GM12878 (cell line): ENCODE measurements around the gene PHACTR3. TPM values are rescaled to one million over a fixed set of nuclear protein-coding genes. Genes with fewer than 3 reads are reported as not detected.

Experiments used
- ATAC-seq: fragments of 200-7000 bp; cut with Tn5 transposase; 3 replicates; pipeline ENCODE4 v1.9.1; 2020; ENCODE audit warnings: mild to moderate bottlenecking, moderate library complexity
- BruUV-seq: library from RNA; stranded (reverse); fragments of 400-500 nt; replicated peaks from 2 replicates; lab custom pipeline; 2021; lab: Mats Ljungman, UMichigan
- CTCF ChIA-PET: fragments of 300-600 bp; sonication (Branson Sonifier 250); formaldehyde crosslinking; extraction: SDS; loops from one replicate; lab custom pipeline; 2021; ENCODE audit warnings: inconsistent platforms; lab: Yijun Ruan, JAX
- POLR2A ChIA-PET: fragments of 350-600 bp; formaldehyde crosslinking; extraction: SDS; loops from one replicate; lab custom pipeline; 2021; ENCODE audit warnings: inconsistent platforms; lab: Charles Lee
- RAD21 ChIA-PET: fragments of 300-600 bp; sonication (Branson Sonifier 250); formaldehyde crosslinking; loops from one replicate; lab custom pipeline; 2023; ENCODE audit warnings: antibody characterized with exemption; ENCODE audit not compliant: unreplicated experiment; lab: Charles Lee
- SMC1A ChIA-PET: fragments of 300-600 bp; sonication (Branson Sonifier 250); formaldehyde crosslinking; loops from one replicate; lab custom pipeline; 2023; ENCODE audit not compliant: unreplicated experiment, uncharacterized antibody; lab: Charles Lee
- DNase-seq: peaks from one replicate; pipeline ENCODE4 v3.0.0-alpha.2; 2011; ENCODE audit warnings: low read depth, low spot score
- FAIRE-seq: peaks from 3 replicates; lab custom pipeline; 2011; peaks lifted over from hg19 to GRCh38; lab: Jason Lieb, UNC
- H2AFZ ChIP-seq: 2 replicates; pipeline ENCODE4 v1.6.0; 2011; ENCODE audit warnings: low read depth, low read length, control low read depth; ENCODE audit not compliant: control insufficient read depth
- H3K27ac ChIP-seq: 2 replicates; pipeline ENCODE4 v1.5.1; 2011; ENCODE audit warnings: control low read depth; ENCODE audit not compliant: control insufficient read depth, insufficient read depth
- H3K27me3 ChIP-seq, 2 experiments: replicated peaks in 1 of 2; 2 replicates each; pipeline versions ENCODE4 v1.6.0 to v1.6.1; 2011; ENCODE audit warnings: low read length in 1 of 2; ENCODE audit not compliant: control insufficient read depth in 2 of 2, insufficient read depth in 2 of 2
- H3K36me3 ChIP-seq, 2 experiments: 2 replicates each; pipeline ENCODE4 v1.5.1; 2011; ENCODE audit warnings: low read length in 1 of 2; ENCODE audit not compliant: control insufficient read depth in 2 of 2, insufficient read depth in 2 of 2
- H3K4me1 ChIP-seq: 2 replicates; pipeline ENCODE4 v1.6.1; 2011; ENCODE audit warnings: mild to moderate bottlenecking, low read length, moderate library complexity, mixed read lengths; ENCODE audit not compliant: control insufficient read depth, insufficient read depth
- H3K4me2 ChIP-seq: 2 replicates; pipeline ENCODE4 v1.6.0; 2011; ENCODE audit warnings: control low read depth; ENCODE audit not compliant: control insufficient read depth, insufficient read depth
- H3K4me3 ChIP-seq: fragments of 200-600 bp; sonication (generic); 2 replicates; pipeline ENCODE4 v1.5.1; 2016
- H3K79me2 ChIP-seq: 2 replicates; pipeline ENCODE4 v1.6.0; 2011; ENCODE audit warnings: low read length; ENCODE audit not compliant: control insufficient read depth, insufficient read depth
- H3K9ac ChIP-seq: 2 replicates; pipeline ENCODE4 v1.8.0; 2011; ENCODE audit warnings: low read length, control low read depth, mixed read lengths; ENCODE audit not compliant: control insufficient read depth, insufficient read depth
- H3K9me3 ChIP-seq: replicated peaks from 3 replicates; pipeline ENCODE4 v1.5.1; 2011; ENCODE audit warnings: mild to moderate bottlenecking, low read length; ENCODE audit not compliant: control insufficient read depth, insufficient read depth
- H4K20me1 ChIP-seq: 2 replicates; pipeline ENCODE4 v1.6.0; 2011; ENCODE audit not compliant: control insufficient read depth, insufficient read depth
- CEBPB ChIP-seq, 2 experiments: fragments of 150-350 bp in 1 of 2; IDR thresholded peaks; 2 replicates each; pipeline ENCODE4 v1.6.1; 2012 to 2014; ENCODE audit warnings: low read depth in 2 of 2, low read length in 2 of 2, borderline replicate concordance in 1 of 2, inconsistent platforms in 1 of 2
- CHD2 ChIP-seq: IDR thresholded peaks from 2 replicates; pipeline ENCODE4 v1.6.1; 2011; ENCODE audit warnings: low read depth, low read length, improper control_type of control experiment, borderline replicate concordance
- EP300 ChIP-seq, 2 experiments: fragments of 150-350 bp in 1 of 2; IDR thresholded peaks; 2 replicates each; pipeline ENCODE4 v1.6.1; 2011 to 2012; ENCODE audit warnings: low read depth in 2 of 2, low read length in 2 of 2, borderline replicate concordance in 1 of 2, improper control_type of control experiment in 1 of 2, inconsistent platforms in 1 of 2; ENCODE audit not compliant: control insufficient read depth in 1 of 2
- FOXM1 ChIP-seq: IDR thresholded peaks from 2 replicates; pipeline ENCODE4 v1.6.1; 2012; ENCODE audit warnings: low read depth, mild to moderate bottlenecking, inconsistent platforms, low read length, moderate library complexity
- GABPA ChIP-seq: IDR thresholded peaks from 2 replicates; pipeline ENCODE4 v1.6.1; 2014; ENCODE audit warnings: antibody characterized with exemption, low read depth, mild to moderate bottlenecking, inconsistent platforms
- KLF5 ChIP-seq: fragments of 450-650 bp; IDR thresholded peaks from 2 replicates; pipeline ENCODE4 v1.6.1; 2014; ENCODE audit warnings: mild to moderate bottlenecking; ENCODE audit not compliant: partially characterized antibody
- LARP7 ChIP-seq: fragments of 450-650 bp; IDR thresholded peaks from 2 replicates; pipeline ENCODE4 v1.6.1; 2017; ENCODE audit warnings: mild to moderate bottlenecking
- NBN ChIP-seq: fragments of 450-650 bp; IDR thresholded peaks from 2 replicates; pipeline ENCODE4 v1.6.1; 2016
- NR2C1 ChIP-seq: fragments of 450-650 bp; IDR thresholded peaks from 2 replicates; pipeline ENCODE4 v1.6.1; 2017; ENCODE audit warnings: antibody characterized with exemption, mild to moderate bottlenecking, moderate library complexity
- NR2F1 ChIP-seq: fragments of 450-650 bp; conservative IDR thresholded peaks from 2 replicates; pipeline ENCODE4 v1.6.1; 2017; ENCODE audit warnings: mild to moderate bottlenecking
- RCOR1 ChIP-seq: conservative IDR thresholded peaks from 2 replicates; pipeline ENCODE4 v1.6.1; 2012; ENCODE audit warnings: low read depth, low read length, improper control_type of control experiment
- RELA ChIP-seq: fragments of 450-650 bp; IDR thresholded peaks from 2 replicates; pipeline ENCODE4 v1.8.0; 2014; ENCODE audit warnings: borderline replicate concordance; ENCODE audit not compliant: partially characterized antibody
- RUNX3 ChIP-seq: IDR thresholded peaks from 2 replicates; pipeline ENCODE4 v1.6.1; 2012; ENCODE audit warnings: low read length, inconsistent platforms
- SMAD1 ChIP-seq: fragments of 450-650 bp; IDR thresholded peaks from 2 replicates; pipeline ENCODE4 v1.6.1; 2018; ENCODE audit warnings: mild to moderate bottlenecking, low read depth; ENCODE audit not compliant: partially characterized antibody
- SUZ12 ChIP-seq: fragments of 200-600 bp; sonication (generic); IDR thresholded peaks from one replicate; pipeline ENCODE4 v1.6.1; 2018; ENCODE audit warnings: antibody characterized with exemption, mild to moderate bottlenecking; ENCODE audit not compliant: unreplicated experiment
- TCF3 ChIP-seq: IDR thresholded peaks from 2 replicates; pipeline ENCODE4 v1.6.1; 2012; ENCODE audit warnings: low read depth, mild to moderate bottlenecking, low read length, borderline replicate concordance; ENCODE audit not compliant: insufficient read depth
- WGBS: methylation state at CpG from one replicate; pipeline ENCODE4 v1.1.6; 2016; ENCODE audit warnings: low lambda C conversion rate; ENCODE audit not compliant: insufficient replicate concordance, insufficient coverage; ENCODE audit errors: missing lambda C conversion rate; 5-methylcytosine and 5-hydroxymethylcytosine counted together
- in situ Hi-C: fragments of 300-500 bp; cut with MboI; formaldehyde crosslinking; loops from 9 replicates; pipeline ENCODE4 v1.14.3; 2018; ENCODE audit warnings: mixed read lengths
- intact Hi-C: fragments of 100-400 bp; cut with micrococcal nuclease; formaldehyde crosslinking; loops from one replicate; pipeline ENCODE4 v1.14.2; 2022; ENCODE audit not compliant: unreplicated experiment
- polyA plus RNA-seq, 11 experiments: library from polyadenylated mRNA; depleted of rRNA in 4 of 11; unstranded in 6 of 11; stranded (reverse) in 5 of 11; fragments of >200 nt; fragmentation: Nextera tagmentation in 4 of 11; fragmentation: Illumina TruSeq in 1 of 11; extraction: Ambion mirVana in 4 of 11; extraction: Trizol in 1 of 11; gene quantifications; 1 replicate in 1 of 11; 2 replicates in 10 of 11; pipeline versions ENCODE4 v1.2.1 to v1.2.3, GENCODE V29; 2011 to 2016; ENCODE audit warnings: inconsistent platforms in 2 of 11, missing spikeins in 2 of 11, low read depth in 1 of 11
- total RNA-seq, 4 experiments: library from RNA; depleted of rRNA in 3 of 4; stranded (reverse); fragments of >200 nt in 3 of 4; fragmentation: Illumina TruSeq in 1 of 4; extraction: Trizol in 1 of 4; gene quantifications; 2 replicates each; pipeline versions ENCODE4 v1.2.1 to v1.2.3, GENCODE V29; 2013 to 2021
- TF ChIP-seq, protein P1 (sequence below): fragments of 450-650 bp; formaldehyde crosslinking; IDR thresholded peaks from 2 replicates; pipeline ENCODE4 v1.4.0; 2020; ENCODE audit warnings: mild to moderate bottlenecking, moderate library complexity
- TF ChIP-seq, protein P2 (sequence below): fragments of 450-650 bp; conservative IDR thresholded peaks from 2 replicates; pipeline ENCODE4 v1.6.1; 2017; ENCODE audit warnings: mild to moderate bottlenecking, moderate library complexity
- TF ChIP-seq, protein P3 (sequence below): IDR thresholded peaks from 2 replicates; pipeline ENCODE4 v1.6.1; 2011; ENCODE audit warnings: low read depth, mild to moderate bottlenecking, low read length, moderate library complexity, borderline replicate concordance; ENCODE audit errors: extremely low read depth

PHACTR3 gene
- total and polyA plus RNA-seq, 10 of the 15 experiments (the other 5 are each of a cell fraction or from before 2014, with no cell fraction given): 0.17 to 2.7 (median 0.27) TPM; not detected in 1

DNA sequence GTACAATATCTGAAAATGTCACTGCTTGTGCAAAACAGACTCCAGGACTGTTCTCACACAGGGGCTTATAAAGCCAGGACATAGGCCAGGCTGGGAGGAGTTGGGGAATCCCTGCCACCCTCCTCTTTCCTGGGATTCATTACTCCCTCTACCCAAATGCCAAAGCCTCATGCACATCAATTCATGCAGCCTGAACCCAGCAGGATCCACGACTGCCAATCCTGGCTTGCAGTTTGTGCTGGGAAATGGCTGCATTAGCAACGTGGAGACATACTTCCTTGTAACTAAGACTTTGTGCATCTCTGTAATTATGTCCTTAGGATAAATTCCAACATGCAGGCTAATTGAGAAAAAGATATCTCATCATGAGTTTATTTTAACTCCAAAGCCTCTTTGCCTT is 185.3 kb downstream of the PHACTR3 start:
- ATAC-seq (no peak), FAIRE-seq (no peak), DNase-seq (no peak)
- H3K79me2 ChIP-seq: no peaks in the 10 kb centered on the region
- CTCF ChIA-PET: no interaction called here
- no peak overlapping the region for H3K27ac ChIP-seq
- POLR2A ChIA-PET: no interaction called here
- in situ Hi-C loops: loop anchor here (25.0 kb wide), 1 partner anchor 1548 kb away; no protein-coding TSS in a partner anchor
- no peaks in the 10 kb centered on the region for H3K27me3 ChIP-seq
- no peaks in the 10 kb centered on the region; the same call in 2 of the 3 replicates for H3K9me3 ChIP-seq
- no peak overlapping the region for H2AFZ ChIP-seq
- H3K9ac ChIP-seq: no peak overlapping the region
- H3K4me1 ChIP-seq: no peaks in the 10 kb centered on the region
- H4K20me1 ChIP-seq: no peaks in the 10 kb centered on the region
- H3K36me3 ChIP-seq: no peaks in the 10 kb centered on the region
- H3K4me2 ChIP-seq: no peak overlapping the region
- RAD21 ChIA-PET: no interaction called here
- no TSS peak for BruUV-seq
- no peak overlapping the region for H3K4me3 ChIP-seq
- 0% methylated on average over 2 of the region's 2 CpGs for WGBS
- no peak for TF ChIP-seq RELA
- TF ChIP-seq EP300 (IDR thresholded peaks at IDR 0.05; ENCODE audit: borderline replicate concordance in 1 of 2, control insufficient read depth in 1 of 2, low read depth in 2 of 2, low read length in 2 of 2): no peak
- TF ChIP-seq RUNX3: no peak
- TF ChIP-seq, protein P1, sequence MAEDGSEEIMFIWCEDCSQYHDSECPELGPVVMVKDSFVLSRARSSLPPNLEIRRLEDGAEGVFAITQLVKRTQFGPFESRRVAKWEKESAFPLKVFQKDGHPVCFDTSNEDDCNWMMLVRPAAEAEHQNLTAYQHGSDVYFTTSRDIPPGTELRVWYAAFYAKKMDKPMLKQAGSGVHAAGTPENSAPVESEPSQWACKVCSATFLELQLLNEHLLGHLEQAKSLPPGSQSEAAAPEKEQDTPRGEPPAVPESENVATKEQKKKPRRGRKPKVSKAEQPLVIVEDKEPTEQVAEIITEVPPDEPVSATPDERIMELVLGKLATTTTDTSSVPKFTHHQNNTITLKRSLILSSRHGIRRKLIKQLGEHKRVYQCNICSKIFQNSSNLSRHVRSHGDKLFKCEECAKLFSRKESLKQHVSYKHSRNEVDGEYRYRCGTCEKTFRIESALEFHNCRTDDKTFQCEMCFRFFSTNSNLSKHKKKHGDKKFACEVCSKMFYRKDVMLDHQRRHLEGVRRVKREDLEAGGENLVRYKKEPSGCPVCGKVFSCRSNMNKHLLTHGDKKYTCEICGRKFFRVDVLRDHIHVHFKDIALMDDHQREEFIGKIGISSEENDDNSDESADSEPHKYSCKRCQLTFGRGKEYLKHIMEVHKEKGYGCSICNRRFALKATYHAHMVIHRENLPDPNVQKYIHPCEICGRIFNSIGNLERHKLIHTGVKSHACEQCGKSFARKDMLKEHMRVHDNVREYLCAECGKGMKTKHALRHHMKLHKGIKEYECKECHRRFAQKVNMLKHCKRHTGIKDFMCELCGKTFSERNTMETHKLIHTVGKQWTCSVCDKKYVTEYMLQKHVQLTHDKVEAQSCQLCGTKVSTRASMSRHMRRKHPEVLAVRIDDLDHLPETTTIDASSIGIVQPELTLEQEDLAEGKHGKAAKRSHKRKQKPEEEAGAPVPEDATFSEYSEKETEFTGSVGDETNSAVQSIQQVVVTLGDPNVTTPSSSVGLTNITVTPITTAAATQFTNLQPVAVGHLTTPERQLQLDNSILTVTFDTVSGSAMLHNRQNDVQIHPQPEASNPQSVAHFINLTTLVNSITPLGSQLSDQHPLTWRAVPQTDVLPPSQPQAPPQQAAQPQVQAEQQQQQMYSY (CRISPR knock-in tag): no peak
- TF ChIP-seq KLF5: no peak
- TF ChIP-seq RCOR1: no peak
- TF ChIP-seq NR2F1: no peak
- TF ChIP-seq CEBPB (IDR thresholded peaks at IDR 0.05; ENCODE audit: borderline replicate concordance in 1 of 2, low read depth in 2 of 2, low read length in 2 of 2): no peak
- TF ChIP-seq SUZ12: no peak
- TF ChIP-seq CHD2: no peak
- TF ChIP-seq, protein P2, sequence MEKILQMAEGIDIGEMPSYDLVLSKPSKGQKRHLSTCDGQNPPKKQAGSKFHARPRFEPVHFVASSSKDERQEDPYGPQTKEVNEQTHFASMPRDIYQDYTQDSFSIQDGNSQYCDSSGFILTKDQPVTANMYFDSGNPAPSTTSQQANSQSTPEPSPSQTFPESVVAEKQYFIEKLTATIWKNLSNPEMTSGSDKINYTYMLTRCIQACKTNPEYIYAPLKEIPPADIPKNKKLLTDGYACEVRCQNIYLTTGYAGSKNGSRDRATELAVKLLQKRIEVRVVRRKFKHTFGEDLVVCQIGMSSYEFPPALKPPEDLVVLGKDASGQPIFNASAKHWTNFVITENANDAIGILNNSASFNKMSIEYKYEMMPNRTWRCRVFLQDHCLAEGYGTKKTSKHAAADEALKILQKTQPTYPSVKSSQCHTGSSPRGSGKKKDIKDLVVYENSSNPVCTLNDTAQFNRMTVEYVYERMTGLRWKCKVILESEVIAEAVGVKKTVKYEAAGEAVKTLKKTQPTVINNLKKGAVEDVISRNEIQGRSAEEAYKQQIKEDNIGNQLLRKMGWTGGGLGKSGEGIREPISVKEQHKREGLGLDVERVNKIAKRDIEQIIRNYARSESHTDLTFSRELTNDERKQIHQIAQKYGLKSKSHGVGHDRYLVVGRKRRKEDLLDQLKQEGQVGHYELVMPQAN: no peak
- TF ChIP-seq TCF3: no peak
- TF ChIP-seq LARP7: no peak
- no peak for TF ChIP-seq SMAD1
- TF ChIP-seq FOXM1: no peak
- no peak for TF ChIP-seq NBN
- TF ChIP-seq GABPA: no peak
- TF ChIP-seq NR2C1: no peak
- TF ChIP-seq, protein P3, sequence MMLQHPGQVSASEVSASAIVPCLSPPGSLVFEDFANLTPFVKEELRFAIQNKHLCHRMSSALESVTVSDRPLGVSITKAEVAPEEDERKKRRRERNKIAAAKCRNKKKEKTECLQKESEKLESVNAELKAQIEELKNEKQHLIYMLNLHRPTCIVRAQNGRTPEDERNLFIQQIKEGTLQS: no peak
- intact Hi-C loops: no loop called here
- SMC1A ChIA-PET: no interaction called here
